Activated B cell treated with CpG ODN at 0.5 μM for 24 hours (primary cell): ENCODE results near the gene EHMT1. TPM values are rescaled to one million over a fixed set of nuclear protein-coding genes. Genes with fewer than 3 reads are reported as not detected.
"Not testable (repeated sequence)": the region's sequence is repeated elsewhere in the genome, so short reads cannot be mapped to it uniquely, and the experiment has no call there.

Experiments used
- ATAC-seq: fragments of 200-7000 bp; cut with Tn5 transposase; one replicate; pipeline ENCODE4 v1.10.0; 2021; ENCODE audit warnings: low read depth, mild to moderate bottlenecking, moderate library complexity
- CTCF ChIA-PET: fragments of 350-600 bp; sonication (Branson Sonifier 250); formaldehyde crosslinking; loops from one replicate; lab custom pipeline; 2021; ENCODE audit warnings: antibody characterized with exemption; lab: Charles Lee
- POLR2A ChIA-PET: fragments of 350-600 bp; sonication (Branson Sonifier 250); formaldehyde crosslinking; loops from one replicate; lab custom pipeline; 2021; ENCODE audit warnings: antibody characterized with exemption; lab: Charles Lee
- DNase-seq: peaks from one replicate; pipeline ENCODE4 v3.0.0; 2022
- H3K27ac Mint-ChIP-seq: one replicate; pipeline ENCODE4 v1.8.0; 2020; ENCODE audit warnings: mixed read lengths
- H3K27me3 Mint-ChIP-seq: one replicate; pipeline ENCODE4 v1.8.0; 2021; ENCODE audit warnings: mixed read lengths
- H3K36me3 Mint-ChIP-seq: one replicate; pipeline ENCODE4 v1.8.0; 2021; ENCODE audit warnings: low read depth, mixed read lengths
- H3K4me1 Mint-ChIP-seq: one replicate; pipeline ENCODE4 v1.8.0; 2021; ENCODE audit warnings: mixed read lengths
- H3K4me3 Mint-ChIP-seq: one replicate; pipeline ENCODE4 v1.8.0; 2020; ENCODE audit warnings: mild to moderate bottlenecking, mixed read lengths
- H3K9me3 Mint-ChIP-seq: one replicate; pipeline ENCODE4 v1.8.0; 2020; ENCODE audit warnings: mixed read lengths
- intact Hi-C: fragments of 100-400 bp; cut with micrococcal nuclease; formaldehyde crosslinking; loops from one replicate; pipeline ENCODE4 v1.15.1; 2024
- total RNA-seq: library from RNA; stranded (reverse); gene quantifications from 2 replicates; pipeline ENCODE4 v1.2.3, GENCODE V29; 2022
- TF ChIP-seq, protein P1 (sequence below): fragments of 200-600 bp; IDR thresholded peaks from one replicate; pipeline ENCODE4 v1.8.0; 2022; ENCODE audit warnings: antibody characterized with exemption, mild to moderate bottlenecking

The EHMT1 gene
- total RNA-seq, 1 donor from 2014 or later, result 163 TPM

DNA sequence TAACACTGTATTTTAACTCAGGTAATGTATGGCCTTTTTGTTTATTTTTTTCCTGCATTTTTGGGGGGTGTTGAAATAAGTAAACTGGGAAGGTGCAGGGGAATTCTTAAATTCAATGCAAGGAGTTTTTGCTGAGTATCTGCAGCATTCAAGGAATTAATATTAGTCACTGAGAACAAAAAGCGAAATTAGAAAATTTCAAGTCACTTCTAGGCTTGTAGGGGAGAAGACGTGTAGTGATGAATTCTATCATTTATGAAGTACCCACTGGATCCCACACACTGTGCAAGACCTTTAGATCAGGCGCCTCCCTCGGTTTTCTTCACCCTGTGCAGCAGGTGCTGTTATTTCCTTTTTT, 1.2 kb downstream of the EHMT1 start:
- TF ChIP-seq, protein P1, sequence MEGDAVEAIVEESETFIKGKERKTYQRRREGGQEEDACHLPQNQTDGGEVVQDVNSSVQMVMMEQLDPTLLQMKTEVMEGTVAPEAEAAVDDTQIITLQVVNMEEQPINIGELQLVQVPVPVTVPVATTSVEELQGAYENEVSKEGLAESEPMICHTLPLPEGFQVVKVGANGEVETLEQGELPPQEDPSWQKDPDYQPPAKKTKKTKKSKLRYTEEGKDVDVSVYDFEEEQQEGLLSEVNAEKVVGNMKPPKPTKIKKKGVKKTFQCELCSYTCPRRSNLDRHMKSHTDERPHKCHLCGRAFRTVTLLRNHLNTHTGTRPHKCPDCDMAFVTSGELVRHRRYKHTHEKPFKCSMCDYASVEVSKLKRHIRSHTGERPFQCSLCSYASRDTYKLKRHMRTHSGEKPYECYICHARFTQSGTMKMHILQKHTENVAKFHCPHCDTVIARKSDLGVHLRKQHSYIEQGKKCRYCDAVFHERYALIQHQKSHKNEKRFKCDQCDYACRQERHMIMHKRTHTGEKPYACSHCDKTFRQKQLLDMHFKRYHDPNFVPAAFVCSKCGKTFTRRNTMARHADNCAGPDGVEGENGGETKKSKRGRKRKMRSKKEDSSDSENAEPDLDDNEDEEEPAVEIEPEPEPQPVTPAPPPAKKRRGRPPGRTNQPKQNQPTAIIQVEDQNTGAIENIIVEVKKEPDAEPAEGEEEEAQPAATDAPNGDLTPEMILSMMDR, result no peak
- no peaks in the 10 kb centered on the region for H3K27me3 Mint-ChIP-seq
- ChIA-PET CTCF (interaction anchor here (1.0 kb wide), 1 partner anchor 76 kb away, joined by 3 read pairs; no protein-coding TSS in a partner anchor), POLR2A (interaction anchor here (1.0 to 2.3 kb wide), 7 partner anchors 8 to 68 kb away, joined by 3 to 30 read pairs (median 9); partner anchors contain the start of genes ARRDC1 and MRPL41)
- peaks cover 49% of the 10 kb centered on the region for H3K4me1 Mint-ChIP-seq
- H3K4me3 Mint-ChIP-seq, result peak overlapping the region; percentile 91
- no peaks in the 10 kb centered on the region for H3K9me3 Mint-ChIP-seq
- intact Hi-C loops, result no loop called here
- no peak for ATAC-seq
- H3K36me3 Mint-ChIP-seq, result peaks cover 22% of the 10 kb centered on the region
- no peak for DNase-seq
- peak overlapping the region; percentile 90 for H3K27ac Mint-ChIP-seq

DNA sequence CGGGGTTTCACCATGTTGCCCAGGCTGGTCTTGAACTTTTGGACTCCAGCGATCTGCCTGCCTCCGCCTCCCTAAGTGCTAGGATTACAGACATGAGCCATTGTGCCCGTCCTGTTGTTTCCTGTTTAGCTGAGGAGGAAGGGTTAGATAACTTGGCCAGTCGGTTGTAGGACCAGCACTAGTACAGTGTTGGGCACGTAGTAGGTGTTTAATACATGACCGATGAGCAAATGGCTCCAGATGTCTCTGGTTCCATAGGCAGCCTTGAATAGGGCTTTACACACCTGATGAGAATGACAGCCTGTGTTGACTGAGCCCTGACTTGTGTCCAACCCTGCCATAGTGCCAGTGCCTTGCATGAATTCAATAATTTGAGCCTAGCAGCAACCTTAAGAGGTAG, 1.8 kb downstream of the EHMT1 start:
- H3K27me3 Mint-ChIP-seq, result no peaks in the 10 kb centered on the region
- peak overlapping the region; percentile 4 for H3K27ac Mint-ChIP-seq
- peak overlapping the region; percentile 91 for H3K4me3 Mint-ChIP-seq
- ChIA-PET POLR2A (interaction anchor here (1.0 to 2.3 kb wide), 3 partner anchors 12 to 68 kb away, joined by 7 to 17 read pairs (median 8); partner anchors contain the start of gene MRPL41), CTCF (no interaction called here)
- TF ChIP-seq, protein P1, result no peak
- ATAC-seq (no peak), DNase-seq (no peak)
- intact Hi-C loops, result no loop called here
- H3K9me3 Mint-ChIP-seq, result no peaks in the 10 kb centered on the region
- H3K4me1 Mint-ChIP-seq, result peaks cover 55% of the 10 kb centered on the region
- H3K36me3 Mint-ChIP-seq, result peaks cover 24% of the 10 kb centered on the region

DNA sequence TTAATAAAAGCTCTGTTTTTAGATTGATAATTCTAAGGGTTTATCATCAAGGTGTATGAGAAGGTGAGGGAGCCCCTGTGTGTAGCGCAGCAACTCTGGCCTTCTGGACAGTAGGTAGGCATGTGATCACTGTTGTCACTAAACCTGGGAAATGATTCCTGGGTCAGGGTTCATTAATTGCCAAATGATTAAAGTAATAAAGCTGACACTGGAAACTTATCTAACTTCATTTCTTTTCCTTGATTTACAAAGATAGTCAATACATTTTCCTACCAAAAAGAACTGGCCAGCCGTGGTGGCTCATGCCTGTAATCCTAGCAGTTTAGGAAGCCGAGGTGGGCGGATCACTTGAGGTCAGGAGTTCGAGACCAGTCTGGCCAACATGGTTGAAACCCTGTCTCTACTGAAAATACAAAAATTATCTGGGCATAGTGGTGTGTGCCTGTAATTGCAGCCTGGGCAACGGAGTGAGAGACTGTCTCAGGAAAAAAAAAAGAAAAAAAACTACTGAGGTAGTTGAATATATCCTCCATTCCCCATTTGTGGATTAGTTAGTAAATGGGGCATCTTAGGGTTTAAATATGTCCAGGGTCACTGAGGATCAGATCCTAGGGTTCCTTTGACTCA, 2.4 kb downstream of the EHMT1 start:
- DNase-seq, result no peak
- TF ChIP-seq, protein P1, result no peak
- POLR2A ChIA-PET, result interaction anchor here (0.6 to 1.0 kb wide), 2 partner anchors 7 to 14 kb away, joined by 3 to 7 read pairs; no protein-coding TSS in a partner anchor
- CTCF ChIA-PET, result no interaction called here
- H3K36me3 Mint-ChIP-seq, result peaks cover 19% of the 10 kb centered on the region
- H3K9me3 Mint-ChIP-seq, result no peaks in the 10 kb centered on the region
- H3K4me3 Mint-ChIP-seq, result peak overlapping the region; percentile 44
- H3K4me1 Mint-ChIP-seq, result peaks cover 56% of the 10 kb centered on the region
- no peak for ATAC-seq
- intact Hi-C loops, result no loop called here
- no peaks in the 10 kb centered on the region for H3K27me3 Mint-ChIP-seq
- peak overlapping the region; percentile 4 for H3K27ac Mint-ChIP-seq

DNA sequence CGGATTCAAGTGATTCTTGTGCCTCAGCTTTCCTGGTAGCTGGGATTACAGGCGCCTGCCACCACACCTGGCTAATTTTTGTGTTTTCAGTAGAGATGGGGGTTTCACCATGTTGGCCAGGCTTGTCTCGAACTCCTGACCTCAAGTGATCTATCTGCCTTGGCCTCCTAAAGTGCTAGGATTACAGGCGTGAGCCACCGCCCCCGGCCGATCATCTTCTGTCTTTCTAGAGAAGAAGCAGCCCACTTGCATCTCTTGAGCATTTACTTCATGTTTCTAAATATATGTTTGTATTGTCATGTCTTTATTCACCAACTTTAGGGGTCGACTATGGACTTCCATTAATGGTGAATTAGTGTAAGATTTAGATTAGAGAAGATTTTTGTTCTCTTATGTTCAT, 3.4 kb downstream of the EHMT1 start:
- POLR2A ChIA-PET, result interaction anchor here (0.6 kb wide), 2 partner anchors 8 to 61 kb away, joined by 3 read pairs; no protein-coding TSS in a partner anchor
- peaks cover 54% of the 10 kb centered on the region for H3K4me1 Mint-ChIP-seq
- H3K4me3 Mint-ChIP-seq, result not testable (repeated sequence)

DNA sequence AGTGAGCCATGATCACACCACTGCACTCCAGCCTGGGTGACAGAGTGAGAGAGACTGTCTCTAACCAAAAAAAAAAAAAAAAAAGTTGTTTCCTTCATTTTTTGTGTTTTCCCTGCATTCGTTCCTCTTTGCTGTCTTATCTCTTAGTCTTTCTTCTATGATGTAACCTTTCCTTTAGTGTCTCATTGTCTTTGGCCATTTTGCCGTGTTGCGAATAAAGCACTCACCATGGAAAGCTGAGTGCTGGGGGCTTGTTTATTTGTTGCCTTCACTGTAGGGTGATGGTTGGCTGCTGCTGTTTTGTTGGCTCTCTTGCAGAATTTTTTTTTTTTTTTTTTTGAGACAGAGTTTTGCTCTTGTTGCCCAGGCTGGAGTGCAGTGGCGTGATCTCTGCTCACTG, 7.7 kb downstream of the EHMT1 start:
- H3K4me1 Mint-ChIP-seq, result peaks cover 59% of the 10 kb centered on the region

More for the DNA sequence above, 3.4 kb downstream of the EHMT1 start:
- DNase-seq, H3K27ac Mint-ChIP-seq, H3K9me3 Mint-ChIP-seq, CTCF ChIA-PET, intact Hi-C loops, H3K27me3 Mint-ChIP-seq, ATAC-seq: not testable (repeated sequence)
- peaks cover 19% of the 10 kb centered on the region for H3K36me3 Mint-ChIP-seq

DNA sequence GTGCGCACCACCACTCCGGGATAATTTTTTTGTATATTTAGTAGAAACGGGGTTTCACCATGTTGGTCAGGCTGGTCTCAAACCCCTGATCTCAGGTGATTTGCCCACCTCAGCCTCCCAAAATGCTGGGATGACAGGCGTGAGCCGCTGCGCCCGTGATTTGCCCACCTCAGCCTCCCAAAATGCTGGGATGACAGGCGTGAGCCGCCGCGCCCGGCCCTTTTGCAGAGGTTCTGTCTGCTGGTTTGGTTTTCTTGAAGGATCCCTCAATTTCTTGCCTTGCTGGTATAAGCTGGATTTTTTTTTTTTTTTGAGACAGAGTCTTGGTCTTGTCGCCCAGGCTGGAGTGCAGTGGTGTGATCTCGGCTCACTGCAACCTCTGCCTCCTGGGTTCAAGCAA, 8.6 kb downstream of the EHMT1 start:
- H3K4me3 Mint-ChIP-seq, result not testable (repeated sequence)

More for the DNA sequence above, 7.7 kb downstream of the EHMT1 start:
- Mint-ChIP-seq H3K27me3 (no peaks in the 10 kb centered on the region), H3K27ac (no peak overlapping the region), H3K36me3 (peaks cover 17% of the 10 kb centered on the region), H3K9me3 (no peaks in the 10 kb centered on the region), H3K4me3 (no peak overlapping the region)
- ATAC-seq (no peak), DNase-seq (no peak)
- intact Hi-C loops, result no loop called here
- TF ChIP-seq, protein P1, result no peak
- POLR2A ChIA-PET, result interaction anchor here (4.2 kb wide), 1 partner anchor 7 kb away, joined by 30 read pairs; the partner anchor contains the start of gene EHMT1
- CTCF ChIA-PET, result interaction anchor here (0.7 to 1.5 kb wide), 2 partner anchors 14 to 40 kb away, joined by 3 read pairs; no protein-coding TSS in a partner anchor

More for the DNA sequence above, 8.6 kb downstream of the EHMT1 start:
- Mint-ChIP-seq H3K4me1 (peaks cover 63% of the 10 kb centered on the region), H3K36me3 (peaks cover 13% of the 10 kb centered on the region)
- H3K27ac Mint-ChIP-seq, H3K9me3 Mint-ChIP-seq, ATAC-seq, intact Hi-C loops, DNase-seq, H3K27me3 Mint-ChIP-seq: not testable (repeated sequence)
- ChIA-PET CTCF (interaction anchor here (1.5 kb wide), 1 partner anchor 39 kb away, joined by 3 read pairs; no protein-coding TSS in a partner anchor), POLR2A (interaction anchor here (4.2 kb wide), 1 partner anchor 8 kb away, joined by 30 read pairs; the partner anchor contains the start of gene EHMT1)
